GM12878 (cell line): Measurements from ENCODE around the gene C4orf17. TPM values are rescaled to one million over a fixed set of nuclear protein-coding genes. Genes with fewer than 3 reads are reported as not detected.

Source experiments
- ATAC-seq: fragments of 200-7000 bp; cut with Tn5 transposase; 3 replicates; pipeline ENCODE4 v1.9.1; 2020; ENCODE audit warnings: mild to moderate bottlenecking, moderate library complexity
- BruUV-seq: library from RNA; stranded (reverse); fragments of 400-500 nt; replicated peaks from 2 replicates; lab custom pipeline; 2021; lab: Mats Ljungman, UMichigan
- CTCF ChIA-PET: fragments of 300-600 bp; sonication (Branson Sonifier 250); formaldehyde crosslinking; extraction: SDS; loops from one replicate; lab custom pipeline; 2021; ENCODE audit warnings: inconsistent platforms; lab: Yijun Ruan, JAX
- POLR2A ChIA-PET: fragments of 350-600 bp; formaldehyde crosslinking; extraction: SDS; loops from one replicate; lab custom pipeline; 2021; ENCODE audit warnings: inconsistent platforms; lab: Charles Lee
- RAD21 ChIA-PET: fragments of 300-600 bp; sonication (Branson Sonifier 250); formaldehyde crosslinking; loops from one replicate; lab custom pipeline; 2023; ENCODE audit warnings: antibody characterized with exemption; ENCODE audit not compliant: unreplicated experiment; lab: Charles Lee
- SMC1A ChIA-PET: fragments of 300-600 bp; sonication (Branson Sonifier 250); formaldehyde crosslinking; loops from one replicate; lab custom pipeline; 2023; ENCODE audit not compliant: unreplicated experiment, uncharacterized antibody; lab: Charles Lee
- DNase-seq: peaks from one replicate; pipeline ENCODE4 v3.0.0-alpha.2; 2011; ENCODE audit warnings: low read depth, low spot score
- FAIRE-seq: peaks from 3 replicates; lab custom pipeline; 2011; peaks lifted over from hg19 to GRCh38; lab: Jason Lieb, UNC
- H2AFZ ChIP-seq: 2 replicates; pipeline ENCODE4 v1.6.0; 2011; ENCODE audit warnings: low read depth, low read length, control low read depth; ENCODE audit not compliant: control insufficient read depth
- H3K27ac ChIP-seq: 2 replicates; pipeline ENCODE4 v1.5.1; 2011; ENCODE audit warnings: control low read depth; ENCODE audit not compliant: control insufficient read depth, insufficient read depth
- H3K27me3 ChIP-seq, 2 experiments: replicated peaks in 1 of 2; 2 replicates each; pipeline versions ENCODE4 v1.6.0 to v1.6.1; 2011; ENCODE audit warnings: low read length in 1 of 2; ENCODE audit not compliant: control insufficient read depth in 2 of 2, insufficient read depth in 2 of 2
- H3K36me3 ChIP-seq, 2 experiments: 2 replicates each; pipeline ENCODE4 v1.5.1; 2011; ENCODE audit warnings: low read length in 1 of 2; ENCODE audit not compliant: control insufficient read depth in 2 of 2, insufficient read depth in 2 of 2
- H3K4me1 ChIP-seq: 2 replicates; pipeline ENCODE4 v1.6.1; 2011; ENCODE audit warnings: mild to moderate bottlenecking, low read length, moderate library complexity, mixed read lengths; ENCODE audit not compliant: control insufficient read depth, insufficient read depth
- H3K4me2 ChIP-seq: 2 replicates; pipeline ENCODE4 v1.6.0; 2011; ENCODE audit warnings: control low read depth; ENCODE audit not compliant: control insufficient read depth, insufficient read depth
- H3K4me3 ChIP-seq: fragments of 200-600 bp; sonication (generic); 2 replicates; pipeline ENCODE4 v1.5.1; 2016
- H3K79me2 ChIP-seq: 2 replicates; pipeline ENCODE4 v1.6.0; 2011; ENCODE audit warnings: low read length; ENCODE audit not compliant: control insufficient read depth, insufficient read depth
- H3K9ac ChIP-seq: 2 replicates; pipeline ENCODE4 v1.8.0; 2011; ENCODE audit warnings: low read length, control low read depth, mixed read lengths; ENCODE audit not compliant: control insufficient read depth, insufficient read depth
- H3K9me3 ChIP-seq: replicated peaks from 3 replicates; pipeline ENCODE4 v1.5.1; 2011; ENCODE audit warnings: mild to moderate bottlenecking, low read length; ENCODE audit not compliant: control insufficient read depth, insufficient read depth
- H4K20me1 ChIP-seq: 2 replicates; pipeline ENCODE4 v1.6.0; 2011; ENCODE audit not compliant: control insufficient read depth, insufficient read depth
- RAD51 ChIP-seq: fragments of 450-650 bp; IDR thresholded peaks from 2 replicates; pipeline ENCODE4 v1.6.1; 2016; ENCODE audit warnings: moderate library complexity, mild to moderate bottlenecking, inconsistent platforms
- SMARCA5 ChIP-seq: fragments of 450-650 bp; IDR thresholded peaks from 2 replicates; pipeline ENCODE4 v1.6.1; 2017; ENCODE audit warnings: mild to moderate bottlenecking
- WGBS: methylation state at CpG from one replicate; pipeline ENCODE4 v1.1.6; 2016; ENCODE audit warnings: low lambda C conversion rate; ENCODE audit not compliant: insufficient replicate concordance, insufficient coverage; ENCODE audit errors: missing lambda C conversion rate; 5-methylcytosine and 5-hydroxymethylcytosine counted together
- in situ Hi-C: fragments of 300-500 bp; cut with MboI; formaldehyde crosslinking; loops from 9 replicates; pipeline ENCODE4 v1.14.3; 2018; ENCODE audit warnings: mixed read lengths
- intact Hi-C: fragments of 100-400 bp; cut with micrococcal nuclease; formaldehyde crosslinking; loops from one replicate; pipeline ENCODE4 v1.14.2; 2022; ENCODE audit not compliant: unreplicated experiment
- polyA plus RNA-seq, 11 experiments: library from polyadenylated mRNA; depleted of rRNA in 4 of 11; unstranded in 6 of 11; stranded (reverse) in 5 of 11; fragments of >200 nt; fragmentation: Nextera tagmentation in 4 of 11; fragmentation: Illumina TruSeq in 1 of 11; extraction: Ambion mirVana in 4 of 11; extraction: Trizol in 1 of 11; gene quantifications; 1 replicate in 1 of 11; 2 replicates in 10 of 11; pipeline versions ENCODE4 v1.2.1 to v1.2.3, GENCODE V29; 2011 to 2016; ENCODE audit warnings: inconsistent platforms in 2 of 11, missing spikeins in 2 of 11, low read depth in 1 of 11
- total RNA-seq, 4 experiments: library from RNA; depleted of rRNA in 3 of 4; stranded (reverse); fragments of >200 nt in 3 of 4; fragmentation: Illumina TruSeq in 1 of 4; extraction: Trizol in 1 of 4; gene quantifications; 2 replicates each; pipeline versions ENCODE4 v1.2.1 to v1.2.3, GENCODE V29; 2013 to 2021
- TF ChIP-seq, protein P1 (sequence below): fragments of 450-650 bp; IDR thresholded peaks from 2 replicates; pipeline ENCODE4 v1.6.1; 2017; ENCODE audit warnings: borderline replicate concordance
- TF ChIP-seq, protein P2 (sequence below): fragments of 150-350 bp; IDR thresholded peaks from 2 replicates; pipeline ENCODE4 v1.6.1; 2016; ENCODE audit warnings: low read depth, low read length

Gene C4orf17
- total and polyA plus RNA-seq, 10 of the 15 experiments (the other 5 are each of a cell fraction or from before 2014, with no cell fraction given) = not detected

DNA sequence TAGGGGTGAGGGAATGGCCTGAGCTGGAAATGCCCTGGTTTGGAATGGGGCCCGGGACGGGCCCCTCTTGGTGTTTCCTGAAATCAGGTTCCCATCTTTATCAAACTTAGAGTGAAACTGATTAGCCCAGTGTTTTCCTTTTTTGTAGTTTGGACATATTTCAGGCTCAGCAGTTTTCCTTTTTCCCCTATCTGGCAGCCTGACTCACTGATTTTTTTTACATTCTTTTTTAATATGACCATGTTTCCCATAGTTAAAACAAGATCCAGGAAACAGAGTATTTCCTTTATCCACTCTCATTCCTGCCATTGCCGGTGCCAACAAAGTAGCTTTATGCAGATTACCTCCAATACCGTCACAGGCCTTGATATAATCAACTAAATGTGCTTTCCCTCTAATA, 20.5 kb upstream of the C4orf17 start:
- no peaks in the 10 kb centered on the region for H3K36me3 ChIP-seq
- no peaks in the 10 kb centered on the region for H3K79me2 ChIP-seq
- FAIRE-seq (no peak), DNase-seq (no peak), ATAC-seq (no peak)
- H2AFZ ChIP-seq = no peak overlapping the region
- H3K4me2 ChIP-seq = no peak overlapping the region
- H3K4me1 ChIP-seq = no peaks in the 10 kb centered on the region
- no peak overlapping the region for H3K27ac ChIP-seq
- H3K9ac ChIP-seq = no peak overlapping the region
- no peak overlapping the region for H3K4me3 ChIP-seq
- H4K20me1 ChIP-seq = no peaks in the 10 kb centered on the region
- SMC1A ChIA-PET = no interaction called here
- RAD21 ChIA-PET = no interaction called here
- no peaks in the 10 kb centered on the region; the same call in 2 of the 3 replicates for H3K9me3 ChIP-seq
- intact Hi-C loops (no loop called here), in situ Hi-C loops (no loop called here)
- CTCF ChIA-PET = no interaction called here
- no peak for TF ChIP-seq SMARCA5
- TF ChIP-seq RAD51 = no peak
- TF ChIP-seq, protein P1, sequence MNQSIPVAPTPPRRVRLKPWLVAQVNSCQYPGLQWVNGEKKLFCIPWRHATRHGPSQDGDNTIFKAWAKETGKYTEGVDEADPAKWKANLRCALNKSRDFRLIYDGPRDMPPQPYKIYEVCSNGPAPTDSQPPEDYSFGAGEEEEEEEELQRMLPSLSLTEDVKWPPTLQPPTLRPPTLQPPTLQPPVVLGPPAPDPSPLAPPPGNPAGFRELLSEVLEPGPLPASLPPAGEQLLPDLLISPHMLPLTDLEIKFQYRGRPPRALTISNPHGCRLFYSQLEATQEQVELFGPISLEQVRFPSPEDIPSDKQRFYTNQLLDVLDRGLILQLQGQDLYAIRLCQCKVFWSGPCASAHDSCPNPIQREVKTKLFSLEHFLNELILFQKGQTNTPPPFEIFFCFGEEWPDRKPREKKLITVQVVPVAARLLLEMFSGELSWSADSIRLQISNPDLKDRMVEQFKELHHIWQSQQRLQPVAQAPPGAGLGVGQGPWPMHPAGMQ = no peak
- TF ChIP-seq, protein P2, sequence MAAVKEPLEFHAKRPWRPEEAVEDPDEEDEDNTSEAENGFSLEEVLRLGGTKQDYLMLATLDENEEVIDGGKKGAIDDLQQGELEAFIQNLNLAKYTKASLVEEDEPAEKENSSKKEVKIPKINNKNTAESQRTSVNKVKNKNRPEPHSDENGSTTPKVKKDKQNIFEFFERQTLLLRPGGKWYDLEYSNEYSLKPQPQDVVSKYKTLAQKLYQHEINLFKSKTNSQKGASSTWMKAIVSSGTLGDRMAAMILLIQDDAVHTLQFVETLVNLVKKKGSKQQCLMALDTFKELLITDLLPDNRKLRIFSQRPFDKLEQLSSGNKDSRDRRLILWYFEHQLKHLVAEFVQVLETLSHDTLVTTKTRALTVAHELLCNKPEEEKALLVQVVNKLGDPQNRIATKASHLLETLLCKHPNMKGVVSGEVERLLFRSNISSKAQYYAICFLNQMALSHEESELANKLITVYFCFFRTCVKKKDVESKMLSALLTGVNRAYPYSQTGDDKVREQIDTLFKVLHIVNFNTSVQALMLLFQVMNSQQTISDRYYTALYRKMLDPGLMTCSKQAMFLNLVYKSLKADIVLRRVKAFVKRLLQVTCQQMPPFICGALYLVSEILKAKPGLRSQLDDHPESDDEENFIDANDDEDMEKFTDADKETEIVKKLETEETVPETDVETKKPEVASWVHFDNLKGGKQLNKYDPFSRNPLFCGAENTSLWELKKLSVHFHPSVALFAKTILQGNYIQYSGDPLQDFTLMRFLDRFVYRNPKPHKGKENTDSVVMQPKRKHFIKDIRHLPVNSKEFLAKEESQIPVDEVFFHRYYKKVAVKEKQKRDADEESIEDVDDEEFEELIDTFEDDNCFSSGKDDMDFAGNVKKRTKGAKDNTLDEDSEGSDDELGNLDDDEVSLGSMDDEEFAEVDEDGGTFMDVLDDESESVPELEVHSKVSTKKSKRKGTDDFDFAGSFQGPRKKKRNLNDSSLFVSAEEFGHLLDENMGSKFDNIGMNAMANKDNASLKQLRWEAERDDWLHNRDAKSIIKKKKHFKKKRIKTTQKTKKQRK = no peak
- POLR2A ChIA-PET = no interaction called here
- 15% methylated on average over 4 of the region's 4 CpGs for WGBS
- H3K27me3 ChIP-seq = no peaks in the 10 kb centered on the region
- BruUV-seq = no TSS peak
